Osteoblast (primary cell): ENCODE results near the gene ANAPC16. TPM values are rescaled to one million over a fixed set of nuclear protein-coding genes. Genes with fewer than 3 reads are reported as not detected.

Experiments
- DNase-seq: peaks from one replicate; pipeline ENCODE4 v3.0.0; 2011; ENCODE audit warnings: low spot score, mixed read lengths; ENCODE audit not compliant: insufficient read length; ENCODE audit errors: missing footprints
- H2AFZ ChIP-seq: 2 replicates; pipeline ENCODE4 v1.6.0; 2011; ENCODE audit warnings: mild to moderate bottlenecking, low read length
- H3K27ac ChIP-seq: 2 replicates; pipeline ENCODE4 v1.5.1; 2011; ENCODE audit warnings: mild to moderate bottlenecking, low read depth, low read length, moderate library complexity
- H3K27me3 ChIP-seq: 2 replicates; pipeline ENCODE4 v1.6.0; 2012; ENCODE audit warnings: mild to moderate bottlenecking, control low read depth, inconsistent platforms, low read length, moderate library complexity; ENCODE audit not compliant: insufficient read depth
- H3K36me3 ChIP-seq: 2 replicates; pipeline ENCODE4 v1.5.1; 2011; ENCODE audit warnings: mild to moderate bottlenecking, low read length, control low read depth, moderate library complexity; ENCODE audit not compliant: insufficient read depth
- H3K4me1 ChIP-seq: 2 replicates; pipeline ENCODE4 v1.5.1; 2011; ENCODE audit warnings: mild to moderate bottlenecking, low read length, control low read depth, moderate library complexity; ENCODE audit not compliant: insufficient read depth
- H3K4me2 ChIP-seq: 2 replicates; pipeline ENCODE4 v1.6.0; 2011; ENCODE audit warnings: mild to moderate bottlenecking, low read length; ENCODE audit not compliant: insufficient read depth
- H3K4me3 ChIP-seq: fragments of 200-600 bp; sonication (generic); 3 replicates; pipeline ENCODE4 v1.5.1; 2012; ENCODE audit warnings: mild to moderate bottlenecking, low read length, inconsistent platforms; ENCODE audit not compliant: insufficient read depth
- H3K79me2 ChIP-seq: 2 replicates; pipeline ENCODE4 v1.6.0; 2012; ENCODE audit warnings: mild to moderate bottlenecking, low read length, control low read depth, inconsistent platforms; ENCODE audit not compliant: insufficient read depth
- H3K9me3 ChIP-seq: 2 replicates; pipeline ENCODE4 v1.5.1; 2011; ENCODE audit warnings: low read depth, low read length, control low read depth
- H4K20me1 ChIP-seq: 2 replicates; pipeline ENCODE4 v1.6.0; 2012; ENCODE audit warnings: mild to moderate bottlenecking, low read length, control low read depth; ENCODE audit not compliant: insufficient read depth
- total RNA-seq: library from RNA; depleted of rRNA; stranded (reverse); fragments of >200 nt; gene quantifications from 2 replicates; pipeline ENCODE4 v1.2.3, GENCODE V29; 2012
- TF ChIP-seq, protein P1 (sequence below): IDR thresholded peaks from 2 replicates; pipeline ENCODE4 v1.5.1; 2011; ENCODE audit warnings: mild to moderate bottlenecking, low read depth, low read length, moderate library complexity; ENCODE audit errors: extremely low read depth

Gene ANAPC16
- total RNA-seq, 1 donor = 50.7 TPM

DNA sequence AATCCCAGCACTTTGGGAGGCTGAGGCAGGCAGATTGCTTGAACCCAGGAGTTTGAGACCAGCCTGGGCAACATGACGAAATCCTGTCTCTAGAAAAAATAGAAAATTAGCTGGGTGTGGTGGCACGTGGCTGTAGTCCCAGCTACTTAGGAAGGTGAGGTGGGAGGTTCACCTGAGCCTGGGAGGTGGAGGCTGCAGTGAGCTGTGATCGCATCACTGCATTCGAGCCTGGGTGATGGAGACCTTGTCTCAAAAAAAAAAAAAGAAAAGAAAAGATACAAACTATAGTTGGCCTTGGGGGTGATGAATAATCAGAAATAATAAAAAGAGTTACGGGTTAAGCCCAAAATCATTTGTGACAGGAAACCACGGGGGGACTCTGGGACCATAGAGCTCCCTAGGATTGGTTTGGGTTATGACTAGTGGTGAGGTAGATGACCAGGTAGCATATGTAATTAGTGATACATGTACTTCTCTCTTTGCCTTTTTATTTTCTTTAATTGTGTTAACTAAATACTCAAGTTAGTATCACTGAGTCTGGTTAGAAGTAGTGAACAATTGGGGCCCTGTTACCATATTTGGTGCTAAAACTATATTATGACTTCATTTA, 10.7 kb downstream of the ANAPC16 start:
- H3K27me3 ChIP-seq = no peaks in the 10 kb centered on the region
- TF ChIP-seq, protein P1, sequence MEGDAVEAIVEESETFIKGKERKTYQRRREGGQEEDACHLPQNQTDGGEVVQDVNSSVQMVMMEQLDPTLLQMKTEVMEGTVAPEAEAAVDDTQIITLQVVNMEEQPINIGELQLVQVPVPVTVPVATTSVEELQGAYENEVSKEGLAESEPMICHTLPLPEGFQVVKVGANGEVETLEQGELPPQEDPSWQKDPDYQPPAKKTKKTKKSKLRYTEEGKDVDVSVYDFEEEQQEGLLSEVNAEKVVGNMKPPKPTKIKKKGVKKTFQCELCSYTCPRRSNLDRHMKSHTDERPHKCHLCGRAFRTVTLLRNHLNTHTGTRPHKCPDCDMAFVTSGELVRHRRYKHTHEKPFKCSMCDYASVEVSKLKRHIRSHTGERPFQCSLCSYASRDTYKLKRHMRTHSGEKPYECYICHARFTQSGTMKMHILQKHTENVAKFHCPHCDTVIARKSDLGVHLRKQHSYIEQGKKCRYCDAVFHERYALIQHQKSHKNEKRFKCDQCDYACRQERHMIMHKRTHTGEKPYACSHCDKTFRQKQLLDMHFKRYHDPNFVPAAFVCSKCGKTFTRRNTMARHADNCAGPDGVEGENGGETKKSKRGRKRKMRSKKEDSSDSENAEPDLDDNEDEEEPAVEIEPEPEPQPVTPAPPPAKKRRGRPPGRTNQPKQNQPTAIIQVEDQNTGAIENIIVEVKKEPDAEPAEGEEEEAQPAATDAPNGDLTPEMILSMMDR = no peak
- peaks cover 15% of the 10 kb centered on the region for H3K4me1 ChIP-seq
- peaks cover 3% of the 10 kb centered on the region for H4K20me1 ChIP-seq
- no peak overlapping the region for H3K4me3 ChIP-seq
- no peak overlapping the region for H2AFZ ChIP-seq
- no peak overlapping the region for H3K4me2 ChIP-seq
- peaks cover 8% of the 10 kb centered on the region for H3K79me2 ChIP-seq
- no peaks in the 10 kb centered on the region for H3K9me3 ChIP-seq
- H3K36me3 ChIP-seq = peaks cover 16% of the 10 kb centered on the region
- H3K27ac ChIP-seq = no peak overlapping the region
- DNase-seq = no peak

DNA sequence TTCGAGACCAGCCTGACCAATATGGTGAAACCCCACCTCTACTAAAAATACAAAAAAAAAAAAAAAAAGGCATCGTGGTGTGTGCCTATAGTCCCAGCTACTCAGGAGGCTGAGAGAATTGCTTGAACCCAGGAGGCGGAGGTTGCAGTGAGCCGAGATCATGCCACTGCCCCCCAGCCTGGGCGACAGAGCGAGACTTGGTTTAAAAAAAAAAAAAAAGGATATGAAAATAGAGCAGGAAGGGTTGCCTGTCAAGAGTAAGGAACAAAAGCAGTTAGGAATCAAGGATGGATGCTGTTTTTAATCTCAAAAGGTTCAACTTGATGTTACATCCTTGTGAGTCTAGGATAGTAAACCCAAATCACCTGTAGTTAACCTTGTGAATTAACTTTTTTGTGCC, 12.0 kb downstream of the ANAPC16 start:
- Histone ChIP-seq H3K36me3 (peaks cover 18% of the 10 kb centered on the region), H3K27me3 (no peaks in the 10 kb centered on the region), H3K79me2 (peaks cover 8% of the 10 kb centered on the region), H3K4me3 (no peak overlapping the region), H3K4me1 (peaks cover 15% of the 10 kb centered on the region), H2AFZ (no peak overlapping the region), H3K4me2 (no peak overlapping the region), H3K9me3 (no peaks in the 10 kb centered on the region), H3K27ac (no peak overlapping the region), H4K20me1 (peaks cover 3% of the 10 kb centered on the region)
- no peak for DNase-seq
- TF ChIP-seq, protein P1 = no peak

- TF ChIP-seq, protein P1 = no peak
- Histone ChIP-seq H3K4me1 (peaks cover 11% of the 10 kb centered on the region), H3K9me3 (no peaks in the 10 kb centered on the region), H2AFZ (no peak overlapping the region), H3K36me3 (peaks cover 23% of the 10 kb centered on the region), H3K27me3 (no peaks in the 10 kb centered on the region), H4K20me1 (peaks cover 3% of the 10 kb centered on the region), H3K4me2 (no peak overlapping the region), H3K27ac (no peak overlapping the region), H3K4me3 (no peak overlapping the region), H3K79me2 (peaks cover 6% of the 10 kb centered on the region)
- DNase-seq = no peak
Measured at GRCh38 chr10:72228318-72228751, 12.5 kb downstream of the ANAPC16 start.

DNA sequence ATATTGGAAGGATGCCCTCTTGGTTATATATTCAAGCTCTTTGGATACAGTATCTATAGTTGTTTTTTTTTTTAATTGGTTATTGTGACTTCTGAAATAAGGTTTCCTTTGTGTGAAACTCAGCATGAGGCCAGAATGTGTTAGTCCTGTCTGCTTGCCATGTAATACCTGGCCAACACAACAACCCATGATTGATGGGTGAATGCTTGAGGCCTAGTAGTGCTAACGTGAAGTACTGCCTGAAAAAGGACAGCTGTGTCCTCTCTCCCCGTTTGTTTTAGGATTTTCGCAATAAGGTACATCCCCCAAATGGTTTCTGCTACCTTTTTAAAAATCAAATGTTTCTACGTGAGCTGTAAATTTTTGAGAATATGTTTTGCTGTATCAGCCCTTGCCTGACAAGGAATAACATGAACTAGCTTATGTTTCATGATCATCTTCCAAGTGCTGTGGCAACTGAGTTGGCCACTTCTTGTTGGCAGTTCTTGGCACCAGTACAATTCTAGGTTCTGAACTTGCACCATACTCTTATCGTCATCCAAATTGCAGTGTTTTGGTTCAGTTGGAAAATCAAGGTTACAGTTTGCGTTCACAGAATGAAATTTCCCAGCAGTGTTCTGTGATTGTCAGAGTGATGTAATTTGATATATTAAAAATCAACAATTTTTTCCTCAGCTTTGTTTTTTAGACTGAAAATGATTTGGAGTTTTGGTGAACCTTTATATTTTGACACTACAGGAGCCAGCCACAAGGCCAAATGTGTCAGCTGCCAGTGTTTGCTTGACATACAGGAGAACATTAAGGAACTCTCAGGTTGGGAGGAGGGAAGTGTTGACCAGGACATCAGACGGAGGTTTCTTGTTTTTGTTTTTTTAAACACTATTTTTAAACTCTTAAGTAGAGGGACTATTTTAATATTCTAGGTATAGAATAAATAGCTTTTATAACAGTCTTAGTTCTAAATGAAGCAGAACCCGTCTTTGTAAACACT, 13.7 kb downstream of the ANAPC16 start:
- peaks cover 3% of the 10 kb centered on the region for H4K20me1 ChIP-seq
- no peaks in the 10 kb centered on the region for H3K27me3 ChIP-seq
- H3K4me2 ChIP-seq = no peak overlapping the region
- H3K4me1 ChIP-seq = peaks cover 5% of the 10 kb centered on the region
- no peak overlapping the region for H2AFZ ChIP-seq
- no peaks in the 10 kb centered on the region for H3K9me3 ChIP-seq
- TF ChIP-seq, protein P1 = no peak
- peaks cover 25% of the 10 kb centered on the region for H3K36me3 ChIP-seq
- DNase-seq = no peak
- no peak overlapping the region for H3K4me3 ChIP-seq
- H3K79me2 ChIP-seq = peaks cover 2% of the 10 kb centered on the region
- H3K27ac ChIP-seq = peak overlapping the region; percentile 58
